Nucleus accumbens (tissue), 56 donors: ENCODE measurements around the gene FAT1.

Source experiments
- DNase-seq, 56 donors: peaks; one replicate each; lab custom pipeline; 2025; lab: John Stamatoyannopoulos, UW

FAT1 gene

GRCh38 chr4:186701273-186701672 is 22.4 kb downstream of the FAT1 start:
- peak in 16 of 56 donors; percentile 3 to 45 (median 21) for DNase-seq

- DNase-seq: peak in 33 of 56 donors; percentile 5 to 89 (median 36)
Measured at GRCh38 chr4:186700746-186701145, 22.9 kb downstream of the FAT1 start.

- DNase-seq: peak in 1 of 56 donors; percentile 11
Measured at GRCh38 chr4:186699881-186700397, 23.7 kb downstream of the FAT1 start.

- DNase-seq: no peak
Measured at GRCh38 chr4:186699298-186699697, 24.4 kb downstream of the FAT1 start.

- no peak for DNase-seq
Measured at GRCh38 chr4:186698525-186698924, 25.1 kb downstream of the FAT1 start.

GRCh38 chr4:186698028-186698427 is 25.6 kb downstream of the FAT1 start:
- no peak for DNase-seq

GRCh38 chr4:186695392-186695791 is 28.3 kb downstream of the FAT1 start:
- no peak for DNase-seq

GRCh38 chr4:186693894-186694293 is 29.8 kb downstream of the FAT1 start:
- no peak for DNase-seq

GRCh38 chr4:186693159-186693815 is 30.4 kb downstream of the FAT1 start:
- DNase-seq: peak in 4 of 56 donors; percentile 12 to 58 (median 18)

- no peak for DNase-seq
Measured at GRCh38 chr4:186691396-186691795, 32.3 kb downstream of the FAT1 start.

GRCh38 chr4:186689476-186689875 is 34.2 kb downstream of the FAT1 start:
- DNase-seq: peak in 1 of 56 donors; percentile 28

- no peak for DNase-seq
Measured at GRCh38 chr4:186688150-186688943, 35.3 kb downstream of the FAT1 start.

GRCh38 chr4:186687265-186687664 is 36.4 kb downstream of the FAT1 start:
- no peak for DNase-seq

- DNase-seq: no peak
Measured at GRCh38 chr4:186685767-186686183, 37.9 kb downstream of the FAT1 start.

GRCh38 chr4:186684889-186685309 is 38.8 kb downstream of the FAT1 start:
- no peak for DNase-seq

GRCh38 chr4:186684220-186684619 is 39.4 kb downstream of the FAT1 start:
- no peak for DNase-seq

GRCh38 chr4:186680641-186681040 is 43.0 kb downstream of the FAT1 start:
- no peak for DNase-seq

- no peak for DNase-seq
Measured at GRCh38 chr4:186676531-186677161, 47.0 kb downstream of the FAT1 start.

GRCh38 chr4:186669735-186670134 is 53.9 kb downstream of the FAT1 start:
- no peak for DNase-seq

- DNase-seq: peak in 26 of 56 donors; percentile 5 to 71 (median 31)
Measured at GRCh38 chr4:186669159-186669731, 54.4 kb downstream of the FAT1 start.

GRCh38 chr4:186666750-186667149 is 56.9 kb downstream of the FAT1 start:
- DNase-seq: no peak
